ENCODE results near the gene GH1. TPM values are rescaled to one million over a fixed set of nuclear protein-coding genes. Genes with fewer than 3 reads are reported as not detected.

The GH1 gene
- total RNA-seq, 1 experiment from 2014 or later, result not detected

DNA sequence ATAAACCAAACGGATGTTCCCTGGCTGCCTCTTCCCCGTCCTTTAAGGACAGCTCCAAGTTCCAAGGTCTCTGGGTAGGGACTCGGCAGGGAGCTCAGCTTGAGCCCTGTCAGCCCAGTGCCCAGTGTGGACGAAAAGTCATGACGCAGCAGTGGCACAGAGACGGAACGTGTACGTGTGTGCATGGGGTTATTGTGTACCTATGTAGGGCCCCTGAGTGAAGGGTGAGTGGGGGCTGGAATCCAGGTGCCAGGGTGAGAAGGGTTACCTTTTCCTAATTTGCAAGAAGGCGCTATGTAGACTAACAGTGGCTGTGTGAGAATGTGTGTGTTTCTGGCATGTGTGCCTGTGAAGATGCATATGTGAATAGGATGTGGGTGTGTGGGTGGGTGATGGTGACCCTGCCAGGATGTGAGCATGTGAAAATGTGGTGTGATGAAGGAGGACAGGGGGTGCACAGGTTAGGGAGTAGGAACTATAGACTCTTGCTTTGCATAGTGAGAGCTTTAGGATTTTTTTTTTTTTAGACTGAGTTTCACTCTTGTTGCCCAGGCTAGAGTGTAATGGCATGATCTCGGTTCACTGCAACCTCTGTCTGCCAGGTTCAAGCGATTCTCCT, 48.1 kb upstream of the GH1 start (continued):
- TF ChIP-seq, protein P1, sequence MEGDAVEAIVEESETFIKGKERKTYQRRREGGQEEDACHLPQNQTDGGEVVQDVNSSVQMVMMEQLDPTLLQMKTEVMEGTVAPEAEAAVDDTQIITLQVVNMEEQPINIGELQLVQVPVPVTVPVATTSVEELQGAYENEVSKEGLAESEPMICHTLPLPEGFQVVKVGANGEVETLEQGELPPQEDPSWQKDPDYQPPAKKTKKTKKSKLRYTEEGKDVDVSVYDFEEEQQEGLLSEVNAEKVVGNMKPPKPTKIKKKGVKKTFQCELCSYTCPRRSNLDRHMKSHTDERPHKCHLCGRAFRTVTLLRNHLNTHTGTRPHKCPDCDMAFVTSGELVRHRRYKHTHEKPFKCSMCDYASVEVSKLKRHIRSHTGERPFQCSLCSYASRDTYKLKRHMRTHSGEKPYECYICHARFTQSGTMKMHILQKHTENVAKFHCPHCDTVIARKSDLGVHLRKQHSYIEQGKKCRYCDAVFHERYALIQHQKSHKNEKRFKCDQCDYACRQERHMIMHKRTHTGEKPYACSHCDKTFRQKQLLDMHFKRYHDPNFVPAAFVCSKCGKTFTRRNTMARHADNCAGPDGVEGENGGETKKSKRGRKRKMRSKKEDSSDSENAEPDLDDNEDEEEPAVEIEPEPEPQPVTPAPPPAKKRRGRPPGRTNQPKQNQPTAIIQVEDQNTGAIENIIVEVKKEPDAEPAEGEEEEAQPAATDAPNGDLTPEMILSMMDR (IDR thresholded peaks at IDR 0.05 in 2 of 3, conservative IDR thresholded peaks at IDR 0.05 in 1 of 3; ENCODE audit: borderline replicate concordance in 1 of 3, insufficient read depth in 1 of 3, low read depth in 2 of 3, low read length in 2 of 3), result no peak
- TF ChIP-seq EZH2 (IDR thresholded peaks at IDR 0.05), result no peak
- no peak for TF ChIP-seq ZFX (IDR thresholded peaks at IDR 0.05)
- TF ChIP-seq SRF (IDR thresholded peaks at IDR 0.05; ENCODE audit: low read depth), result no peak
- no peak for TF ChIP-seq EZH2phosphoT487 (IDR thresholded peaks at IDR 0.05; ENCODE audit: borderline replicate concordance)
- TF ChIP-seq TCF7L2 (IDR thresholded peaks at IDR 0.05; ENCODE audit: borderline replicate concordance, extremely low read depth, insufficient read depth, insufficient read length), result no peak

DNA sequence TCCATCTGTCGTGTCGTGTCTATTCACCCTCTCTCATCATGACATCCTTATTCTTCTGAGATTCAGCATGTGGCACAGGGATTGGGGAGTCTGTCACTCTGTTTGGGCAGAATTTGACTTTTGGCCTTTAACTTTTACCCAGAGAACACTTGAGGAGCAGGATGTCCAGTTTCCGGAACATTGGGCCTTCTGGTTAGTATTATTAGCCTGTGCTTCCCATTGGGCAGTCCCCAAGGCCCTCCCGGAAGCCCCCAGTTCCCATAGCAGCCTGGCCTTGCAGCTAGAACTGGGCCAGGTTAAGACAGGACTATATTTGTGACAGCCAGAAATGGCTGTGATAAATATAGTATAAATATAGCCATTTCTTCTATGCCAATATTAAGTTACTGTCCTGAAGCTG, 44.5 kb upstream of the GH1 start:
- Histone ChIP-seq H3K36me3 (ENCODE audit: control insufficient read depth in 1 of 2, insufficient read depth in 2 of 2, low read length in 2 of 2) (no peaks in the 10 kb centered on the region), H3K4me1 (ENCODE audit: control insufficient read depth in 1 of 2, insufficient read depth in 2 of 2, low read length in 2 of 2) (peaks cover 4 to 17% of the 10 kb centered on the region in 2 experiments; a peak in 3 of 4 replicates), H3K9me3 (ENCODE audit: control insufficient read depth in 1 of 2, insufficient read depth in 1 of 2, low read depth in 1 of 2, low read length in 2 of 2) (no peaks in the 10 kb centered on the region), H3K4me2 (ENCODE audit: low read length) (no peak overlapping the region), H3K79me2 (ENCODE audit: insufficient read depth, low read length) (no peaks in the 10 kb centered on the region), H2AFZ (ENCODE audit: low read depth, low read length, poor library complexity, severe bottlenecking) (no peak overlapping the region), H3K27me3 (ENCODE audit: insufficient read depth, low read length) (no peaks in the 10 kb centered on the region), H3K4me3 (replicated peaks in 1 of 2; ENCODE audit: low read depth in 1 of 2, low read length in 2 of 2) (no peak overlapping the region), H3K27ac (ENCODE audit: low read depth, low read length) (no peak overlapping the region), H3K9me2 (ENCODE audit: insufficient read depth) (no peaks in the 10 kb centered on the region), H3K9ac (ENCODE audit: low read length) (no peak overlapping the region), H4K20me1 (ENCODE audit: insufficient read depth) (no peaks in the 10 kb centered on the region)
- RAD21 ChIA-PET (ENCODE audit: low non-redundant PET in 1 of 2, low total read pairs in 2 of 2, uncharacterized antibody in 2 of 2, unreplicated experiment in 2 of 2), result no interaction called here
- intact Hi-C loops (cut with micrococcal nuclease), result no loop called here
- CTCF ChIA-PET, result interaction anchor here (1.0 kb wide), 1 partner anchor 12 kb away, joined by 3 read pairs; no protein-coding TSS in a partner anchor
- ATAC-seq (no peak), DNase-seq (ENCODE audit: low read depth, low spot score) (no peak)
- TF ChIP-seq, protein P2, sequence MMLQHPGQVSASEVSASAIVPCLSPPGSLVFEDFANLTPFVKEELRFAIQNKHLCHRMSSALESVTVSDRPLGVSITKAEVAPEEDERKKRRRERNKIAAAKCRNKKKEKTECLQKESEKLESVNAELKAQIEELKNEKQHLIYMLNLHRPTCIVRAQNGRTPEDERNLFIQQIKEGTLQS (IDR thresholded peaks at IDR 0.05), result no peak
- TF ChIP-seq POLR2AphosphoS5 (IDR thresholded peaks at IDR 0.05; ENCODE audit: low read depth, low read length) (no peak), SRF (IDR thresholded peaks at IDR 0.05; ENCODE audit: low read depth) (no peak), CEBPB (IDR thresholded peaks at IDR 0.05; ENCODE audit: low read depth) (no peak), ZNF274 (IDR thresholded peaks at IDR 0.05; ENCODE audit: low read depth, low read length) (no peak), SP1 (IDR thresholded peaks at IDR 0.05; ENCODE audit: low read depth) (no peak), EZH2phosphoT487 (IDR thresholded peaks at IDR 0.05; ENCODE audit: borderline replicate concordance) (no peak), FOSL1 (IDR thresholded peaks at IDR 0.05; ENCODE audit: low read depth) (no peak), SIN3A (IDR thresholded peaks at IDR 0.05; ENCODE audit: low read depth) (no peak)
- TF ChIP-seq, protein P3, sequence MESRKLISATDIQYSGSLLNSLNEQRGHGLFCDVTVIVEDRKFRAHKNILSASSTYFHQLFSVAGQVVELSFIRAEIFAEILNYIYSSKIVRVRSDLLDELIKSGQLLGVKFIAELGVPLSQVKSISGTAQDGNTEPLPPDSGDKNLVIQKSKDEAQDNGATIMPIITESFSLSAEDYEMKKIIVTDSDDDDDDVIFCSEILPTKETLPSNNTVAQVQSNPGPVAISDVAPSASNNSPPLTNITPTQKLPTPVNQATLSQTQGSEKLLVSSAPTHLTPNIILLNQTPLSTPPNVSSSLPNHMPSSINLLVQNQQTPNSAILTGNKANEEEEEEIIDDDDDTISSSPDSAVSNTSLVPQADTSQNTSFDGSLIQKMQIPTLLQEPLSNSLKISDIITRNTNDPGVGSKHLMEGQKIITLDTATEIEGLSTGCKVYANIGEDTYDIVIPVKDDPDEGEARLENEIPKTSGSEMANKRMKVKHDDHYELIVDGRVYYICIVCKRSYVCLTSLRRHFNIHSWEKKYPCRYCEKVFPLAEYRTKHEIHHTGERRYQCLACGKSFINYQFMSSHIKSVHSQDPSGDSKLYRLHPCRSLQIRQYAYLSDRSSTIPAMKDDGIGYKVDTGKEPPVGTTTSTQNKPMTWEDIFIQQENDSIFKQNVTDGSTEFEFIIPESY (IDR thresholded peaks at IDR 0.05; ENCODE audit: extremely low read depth, insufficient replicate concordance, low read length), result no peak
- POLR2A ChIA-PET, result no interaction called here
- no TSS peak for BruUV-seq (replicated peaks)
